ENCODE measurements around the gene EXOC3L4. TPM values are rescaled to one million over a fixed set of nuclear protein-coding genes. Genes with fewer than 3 reads are reported as not detected.

The EXOC3L4 gene
- total RNA-seq, 2 donors from 2014 or later: 0.37 TPM; not detected in 1

DNA sequence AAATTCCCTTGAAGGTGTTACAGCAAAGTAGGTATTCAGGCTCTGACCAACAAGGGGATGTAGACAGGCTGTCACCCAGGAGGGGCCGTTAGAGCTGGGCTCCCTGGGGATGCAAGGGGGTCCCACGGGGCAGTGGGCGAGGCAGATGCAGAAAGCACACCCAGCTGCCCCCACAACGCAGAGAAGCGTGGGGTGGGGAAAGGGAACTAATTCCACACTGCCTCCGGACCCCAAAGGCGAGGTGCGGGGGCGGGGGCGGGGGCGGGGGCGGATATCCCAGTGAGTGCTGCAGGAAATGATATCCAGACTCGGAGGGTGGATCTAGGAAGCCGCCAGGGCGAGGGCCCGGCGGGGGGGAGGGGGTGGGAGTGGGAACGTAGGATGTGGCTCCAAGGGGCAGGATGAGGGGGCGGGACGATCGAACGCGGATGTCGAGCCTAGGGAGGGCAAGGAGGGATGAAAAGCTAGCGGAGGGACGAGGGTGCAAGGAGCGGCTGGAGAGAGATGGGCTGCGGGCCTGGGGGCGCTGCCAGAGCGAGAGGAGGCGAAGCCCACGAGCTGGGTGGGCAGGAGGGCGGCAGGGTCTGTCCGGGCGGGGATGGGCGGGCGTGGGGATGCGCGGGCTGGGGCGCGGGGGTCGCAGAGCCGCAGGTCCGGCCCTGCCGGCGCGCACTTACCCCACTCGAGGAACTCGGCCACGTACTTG is 38.0 kb upstream of the EXOC3L4 start:
- peaks cover 0 to 50% of the 10 kb centered on the region in 2 donors for H3K4me1 ChIP-seq
- peak; percentile 72 for DNase-seq (ENCODE audit: low spot score)
- H3K27me3 ChIP-seq: no peaks in the 10 kb centered on the region
- peak overlapping the region; percentile 92 to 94 for H3K4me3 ChIP-seq
- peak overlapping the region; percentile 87 for H3K27ac ChIP-seq
- TF ChIP-seq, protein P1, sequence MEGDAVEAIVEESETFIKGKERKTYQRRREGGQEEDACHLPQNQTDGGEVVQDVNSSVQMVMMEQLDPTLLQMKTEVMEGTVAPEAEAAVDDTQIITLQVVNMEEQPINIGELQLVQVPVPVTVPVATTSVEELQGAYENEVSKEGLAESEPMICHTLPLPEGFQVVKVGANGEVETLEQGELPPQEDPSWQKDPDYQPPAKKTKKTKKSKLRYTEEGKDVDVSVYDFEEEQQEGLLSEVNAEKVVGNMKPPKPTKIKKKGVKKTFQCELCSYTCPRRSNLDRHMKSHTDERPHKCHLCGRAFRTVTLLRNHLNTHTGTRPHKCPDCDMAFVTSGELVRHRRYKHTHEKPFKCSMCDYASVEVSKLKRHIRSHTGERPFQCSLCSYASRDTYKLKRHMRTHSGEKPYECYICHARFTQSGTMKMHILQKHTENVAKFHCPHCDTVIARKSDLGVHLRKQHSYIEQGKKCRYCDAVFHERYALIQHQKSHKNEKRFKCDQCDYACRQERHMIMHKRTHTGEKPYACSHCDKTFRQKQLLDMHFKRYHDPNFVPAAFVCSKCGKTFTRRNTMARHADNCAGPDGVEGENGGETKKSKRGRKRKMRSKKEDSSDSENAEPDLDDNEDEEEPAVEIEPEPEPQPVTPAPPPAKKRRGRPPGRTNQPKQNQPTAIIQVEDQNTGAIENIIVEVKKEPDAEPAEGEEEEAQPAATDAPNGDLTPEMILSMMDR (IDR thresholded peaks at IDR 0.05): no peak
- H3K9me3 ChIP-seq: no peaks in the 10 kb centered on the region
- no peaks in the 10 kb centered on the region for H3K36me3 ChIP-seq

GRCh38 chr14:103057028-103057371 is 37.5 kb upstream of the EXOC3L4 start:
- no peak for DNase-seq (ENCODE audit: low spot score)
- H3K36me3 ChIP-seq: no peaks in the 10 kb centered on the region
- TF ChIP-seq, protein P1 (IDR thresholded peaks at IDR 0.05): no peak
- peaks cover 0 to 45% of the 10 kb centered on the region in 2 donors for H3K4me1 ChIP-seq
- H3K9me3 ChIP-seq: no peaks in the 10 kb centered on the region
- peak overlapping the region; percentile 92 to 94 for H3K4me3 ChIP-seq
- peak overlapping the region; percentile 87 for H3K27ac ChIP-seq
- no peaks in the 10 kb centered on the region for H3K27me3 ChIP-seq

GRCh38 chr14:103057372-103058163 is 37.0 kb upstream of the EXOC3L4 start, which contains the start of gene CDC42BPB:
TSS of gene CDC42BPB (minus strand) at chr14:103057549. CDS start at chr14:103057173, 376 bp downstream.
- peak within 1 kb of the TSS; percentile 92 to 94 for H3K4me3 ChIP-seq

GRCh38 chr14:103058164-103059055 is 36.1 kb upstream of the EXOC3L4 start:
- TF ChIP-seq, protein P1 (IDR thresholded peaks at IDR 0.05): no peak
- no peaks in the 10 kb centered on the region for H3K27me3 ChIP-seq
- H3K4me3 ChIP-seq: peak overlapping the region; percentile 80 to 84
- no peaks in the 10 kb centered on the region for H3K36me3 ChIP-seq
- peak overlapping the region; percentile 82 to 88 for H3K27ac ChIP-seq
- no peak for DNase-seq (ENCODE audit: low spot score)
- no peaks in the 10 kb centered on the region for H3K9me3 ChIP-seq
- H3K4me1 ChIP-seq: peaks cover 0 to 45% of the 10 kb centered on the region in 2 donors

More at GRCh38 chr14:103057372-103058163, 37.0 kb upstream of the EXOC3L4 start, which contains the start of gene CDC42BPB:
- H3K36me3 ChIP-seq: no peaks in the 10 kb centered on the region
- peak within 1 kb of the TSS; percentile 87 to 88 for H3K27ac ChIP-seq
- TF ChIP-seq, protein P1 (IDR thresholded peaks at IDR 0.05): no peak
- H3K9me3 ChIP-seq: no peaks in the 10 kb centered on the region
- no peaks in the 10 kb centered on the region for H3K27me3 ChIP-seq
- H3K4me1 ChIP-seq: peaks cover 0 to 45% of the 10 kb centered on the region in 2 donors
- peak; percentile 82 for DNase-seq (ENCODE audit: low spot score)

- TF ChIP-seq, protein P1 (IDR thresholded peaks at IDR 0.05): no peak
- Histone ChIP-seq H3K4me3 (no peak overlapping the region), H3K36me3 (no peaks in the 10 kb centered on the region), H3K27me3 (no peaks in the 10 kb centered on the region), H3K9me3 (no peaks in the 10 kb centered on the region), H3K4me1 (peaks cover 0 to 37% of the 10 kb centered on the region in 2 donors), H3K27ac (no peak overlapping the region)
- no peak for DNase-seq (ENCODE audit: low spot score)
Measured at GRCh38 chr14:103059556-103059955, 35.0 kb upstream of the EXOC3L4 start.
